Fibroblast of lung (primary cell): ENCODE measurements around the gene KREMEN1.

Experiments used
- CTCF ChIP-seq, 2 donors: IDR thresholded peaks in 1 of 2; conservative IDR thresholded peaks in 1 of 2; 1 replicate in 1 of 2; 2 replicates in 1 of 2; pipeline ENCODE4 v1.5.1; 2011 to 2012; ENCODE audit warnings: low read length in 2 of 2, control low read depth in 1 of 2, inconsistent platforms in 1 of 2, low read depth in 1 of 2, mild to moderate bottlenecking in 1 of 2
- EZH2 ChIP-seq: IDR thresholded peaks from 2 replicates; pipeline ENCODE4 v1.5.1; 2012; ENCODE audit warnings: low read length, control low read depth, mild to moderate bottlenecking; ENCODE audit errors: missing control alignments

GRCh38 chr22:29106839-29107238 is 34.0 kb downstream of the KREMEN1 start:
- TF ChIP-seq CTCF (conservative IDR thresholded peaks at IDR 0.05 in 1 of 2, IDR thresholded peaks at IDR 0.05 in 1 of 2; ENCODE audit: low read depth in 1 of 2, low read length in 2 of 2): no peak
- TF ChIP-seq EZH2: no peak
